K562 (cell line): ENCODE measurements around the gene CLCNKB.

Experiments
- HNRNPLL ChIP-seq: fragments of 200-400 bp; formaldehyde crosslinking; IDR thresholded peaks from 2 replicates; pipeline ENCODE4 v1.6.1; 2017; ENCODE audit warnings: low read length, low read depth, mild to moderate bottlenecking; ENCODE audit not compliant: poor library complexity, severe bottlenecking
- MXD1 ChIP-seq: fragments of 250-450 bp; sonication (Bioruptor Pico); IDR thresholded peaks from 2 replicates; pipeline ENCODE4 v1.8.0; 2021; ENCODE audit warnings: borderline replicate concordance, mild to moderate bottlenecking, moderate library complexity; ENCODE audit not compliant: poor library complexity, severe bottlenecking

- TF ChIP-seq HNRNPLL = no peak
- no peak for TF ChIP-seq MXD1 (CRISPR knock-in tag)
Measured at GRCh38 chr1:16019644-16020277, 23.8 kb upstream of the CLCNKB start.
